Measurements from ENCODE around the gene TPM2. TPM values are rescaled to one million over a fixed set of nuclear protein-coding genes. Genes with fewer than 3 reads are reported as not detected.

The TPM2 gene
- 290 and 300 TPM in 2 replicates for total RNA-seq

- DNase-seq (ENCODE audit: extremely low read depth, low read depth, low spot score), result no peak
These were observed at the start of gene TPM2 for GRCh38 chr9:35689542-35690293. Gene TPM2 (minus strand): TSS chr9:35689925. CDS start chr9:35689817, 108 bp downstream.

GRCh38 chr9:35738924-35739323, 49.2 kb upstream of the TPM2 start:
- DNase-seq (ENCODE audit: extremely low read depth, low read depth, low spot score), result no peak

- no peak for DNase-seq (ENCODE audit: extremely low read depth, low read depth, low spot score)
These were observed 48.5 kb upstream of the TPM2 start for GRCh38 chr9:35738186-35738585.

GRCh38 chr9:35737143-35737542, 47.4 kb upstream of the TPM2 start:
- no peak for DNase-seq (ENCODE audit: extremely low read depth, low read depth, low spot score)

GRCh38 chr9:35736201-35736633, 46.5 kb upstream of the TPM2 start:
- DNase-seq (ENCODE audit: extremely low read depth, low read depth, low spot score), result no peak

- no peak for DNase-seq (ENCODE audit: extremely low read depth, low read depth, low spot score)
These were observed 44.4 kb upstream of the TPM2 start for GRCh38 chr9:35734096-35734495.

- no peak for DNase-seq (ENCODE audit: extremely low read depth, low read depth, low spot score)
These were observed 43.2 kb upstream of the TPM2 start for GRCh38 chr9:35732800-35733541.

GRCh38 chr9:35732185-35732799, 42.6 kb upstream of the TPM2 start, which contains the start of the genes CREB3 and TLN1:
Gene CREB3 (plus strand): TSS chr9:35732666. CDS start chr9:35732773, 107 bp downstream.
Gene TLN1 (minus strand): TSS chr9:35732195. CDS start chr9:35725694, 6,501 bp downstream.
- peak; percentile 87 for DNase-seq (ENCODE audit: extremely low read depth, low read depth, low spot score)

- DNase-seq (ENCODE audit: extremely low read depth, low read depth, low spot score), result no peak
These were observed 41.9 kb upstream of the TPM2 start for GRCh38 chr9:35731415-35732184.

DNA sequence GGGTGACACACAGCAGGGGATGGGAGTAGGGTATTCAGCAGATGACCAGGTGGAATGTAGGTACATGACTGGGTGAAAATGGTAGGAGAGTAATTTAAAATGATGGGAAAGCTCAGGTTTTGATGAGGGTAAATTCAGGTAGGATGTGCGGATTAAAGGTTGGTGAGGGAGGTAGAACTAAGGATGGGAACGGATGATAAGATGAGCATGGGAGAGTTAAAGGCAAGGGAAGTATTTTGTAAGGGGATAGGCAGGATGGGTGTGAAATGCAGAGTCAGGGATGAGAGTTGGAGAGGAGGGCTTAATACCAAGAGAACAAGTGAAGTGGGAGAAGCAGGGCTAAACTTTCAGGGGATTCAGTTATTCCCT, 40.7 kb upstream of the TPM2 start:
- no peak for DNase-seq (ENCODE audit: extremely low read depth, low read depth, low spot score)

- DNase-seq (ENCODE audit: extremely low read depth, low read depth, low spot score), result no peak
These were observed 40.2 kb upstream of the TPM2 start for GRCh38 chr9:35729700-35730485.

- DNase-seq (ENCODE audit: extremely low read depth, low read depth, low spot score), result no peak
These were observed 39.4 kb upstream of the TPM2 start for GRCh38 chr9:35729101-35729500.

- no peak for DNase-seq (ENCODE audit: extremely low read depth, low read depth, low spot score)
These were observed 38.6 kb upstream of the TPM2 start for GRCh38 chr9:35728041-35728971.

DNA sequence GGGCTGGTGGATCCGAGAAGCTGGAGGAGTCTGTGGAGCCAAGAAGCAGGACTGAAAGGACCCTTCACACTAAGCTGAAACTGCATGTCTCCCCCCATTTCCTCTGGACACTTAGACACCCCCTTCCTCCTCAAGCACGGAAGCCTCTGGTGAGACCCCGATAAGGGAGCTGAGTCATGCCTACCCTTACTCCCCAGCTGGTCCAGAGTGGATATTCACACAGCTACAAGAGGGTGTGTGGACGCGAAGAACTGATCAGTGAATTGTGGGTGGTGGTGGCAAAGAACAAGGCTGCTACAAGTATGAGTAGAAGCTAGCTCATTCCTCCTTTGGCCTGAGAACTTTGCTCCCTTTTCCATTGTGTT, 37.9 kb upstream of the TPM2 start:
- DNase-seq (ENCODE audit: extremely low read depth, low read depth, low spot score), result no peak

- no peak for DNase-seq (ENCODE audit: extremely low read depth, low read depth, low spot score)
These were observed 37.2 kb upstream of the TPM2 start for GRCh38 chr9:35726931-35727330.

- no peak for DNase-seq (ENCODE audit: extremely low read depth, low read depth, low spot score)
These were observed 35.6 kb upstream of the TPM2 start for GRCh38 chr9:35725362-35725761.

DNA sequence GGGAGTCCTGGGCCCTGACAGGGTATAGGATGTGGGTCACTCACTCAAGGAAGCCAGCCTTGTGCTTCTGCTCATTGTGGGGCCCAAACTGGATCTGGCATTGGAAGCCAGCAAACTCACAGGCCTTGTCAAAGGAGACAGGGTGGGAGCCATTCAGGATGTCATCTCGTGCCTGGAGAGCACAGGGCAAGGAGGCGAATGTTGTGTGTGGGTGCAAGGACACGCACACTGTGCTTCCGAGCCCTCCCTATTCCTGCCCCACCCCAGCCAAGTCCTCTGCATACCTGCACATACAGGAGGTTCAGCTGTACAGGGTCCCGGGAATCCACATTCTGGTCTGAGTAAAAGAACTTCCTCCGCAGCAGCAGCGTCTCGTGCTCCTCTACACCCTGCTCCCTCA, 34.2 kb upstream of the TPM2 start:
- DNase-seq (ENCODE audit: extremely low read depth, low read depth, low spot score), result no peak

DNA sequence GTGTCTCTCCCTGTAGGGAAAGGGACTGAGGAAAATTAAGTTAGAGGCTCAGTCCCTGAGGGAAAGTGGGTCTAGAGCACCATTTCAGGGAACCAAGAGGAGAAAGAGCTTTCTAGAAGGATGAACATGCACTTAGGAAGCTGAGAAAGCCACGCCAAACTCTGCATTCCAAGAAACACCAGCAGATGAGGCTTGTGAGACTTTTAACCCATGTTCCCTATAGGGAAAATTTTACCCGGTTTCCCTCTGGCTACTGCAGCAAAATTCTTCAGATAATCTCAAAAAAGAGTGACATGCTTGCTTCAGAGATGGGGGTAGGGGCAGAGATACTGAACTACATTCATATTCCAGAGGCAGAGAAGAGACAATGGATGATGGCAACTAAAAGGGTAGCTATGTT, 33.7 kb upstream of the TPM2 start:
- DNase-seq (ENCODE audit: extremely low read depth, low read depth, low spot score), result no peak

DNA sequence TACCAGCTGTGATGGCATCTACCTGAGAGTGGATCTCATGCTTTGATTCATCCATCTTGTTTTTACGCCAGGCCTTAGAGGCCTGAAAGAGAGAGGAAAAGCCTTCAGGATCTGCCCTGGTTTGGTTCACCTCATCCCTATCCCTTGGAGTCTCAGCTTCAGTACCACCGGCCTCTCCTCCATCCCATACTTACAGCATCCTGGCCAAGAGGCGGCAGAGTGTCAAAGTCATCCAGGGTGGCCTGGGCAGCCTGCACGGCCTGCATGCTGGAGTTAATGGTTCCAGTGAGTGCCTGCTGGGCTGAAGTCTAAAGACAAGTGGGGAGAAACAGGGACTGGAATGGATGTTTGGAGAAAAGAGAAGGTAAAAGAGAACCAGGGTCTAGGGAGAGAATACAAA, 29.8 kb upstream of the TPM2 start:
- DNase-seq (ENCODE audit: extremely low read depth, low read depth, low spot score), result no peak
